Right atrium auricular region (tissue), 2 donors: ENCODE data around the gene SLC24A1. TPM values are rescaled to one million over a fixed set of nuclear protein-coding genes. Genes with fewer than 3 reads are reported as not detected.

ENCODE experiments used
- DNase-seq: peaks from one replicate; pipeline ENCODE4 v3.0.0-alpha.2; 2019; ENCODE audit warnings: low spot score
- H3K27ac ChIP-seq, 2 donors: fragments of 200-600 bp; sonication (generic); 1 replicate in 1 of 2; 2 replicates in 1 of 2; pipeline ENCODE4 v1.5.1; 2016 to 2019
- H3K27me3 ChIP-seq, 2 donors: fragments of 200-600 bp; sonication (generic); one replicate each; pipeline versions ENCODE4 v1.5.1 to v1.6.0; 2017 to 2019
- H3K36me3 ChIP-seq: fragments of 200-600 bp; sonication (generic); one replicate; pipeline ENCODE4 v1.5.1; 2016
- H3K4me1 ChIP-seq, 2 donors: fragments of 200-600 bp; sonication (generic); one replicate each; pipeline versions ENCODE4 v1.5.1 to v1.6.0; 2017 to 2019
- H3K4me3 ChIP-seq, 2 donors: fragments of 200-600 bp; sonication (generic); 1 replicate in 1 of 2; 2 replicates in 1 of 2; pipeline ENCODE4 v1.5.1; 2017 to 2019; ENCODE audit warnings: mild to moderate bottlenecking in 1 of 2, moderate library complexity in 1 of 2
- H3K9me3 ChIP-seq, 2 donors: fragments of 200-600 bp; sonication (generic); one replicate each; pipeline ENCODE4 v1.5.1; 2019
- CTCF ChIP-seq, 2 donors: fragments of 200-600 bp; sonication (generic); IDR thresholded peaks; one replicate each; pipeline ENCODE4 v1.5.1; 2019; ENCODE audit warnings: antibody characterized with exemption in 2 of 2
- total RNA-seq, 2 donors: library from RNA; depleted of rRNA; stranded (reverse); fragments of >200 nt; gene quantifications; one replicate each; pipeline ENCODE4 v1.1.0, GENCODE V29; 2016

SLC24A1 gene
- total RNA-seq, 2 donors from 2014 or later: 1.9 to 2.8 TPM

- no peaks in the 10 kb centered on the region for H3K4me1 ChIP-seq
- no peaks in the 10 kb centered on the region for H3K36me3 ChIP-seq
- no peaks in the 10 kb centered on the region for H3K9me3 ChIP-seq
- H3K4me3 ChIP-seq: no peak overlapping the region
- DNase-seq: no peak
- no peaks in the 10 kb centered on the region for H3K27me3 ChIP-seq
- no peak for TF ChIP-seq CTCF (IDR thresholded peaks at IDR 0.05)
- H3K27ac ChIP-seq: no peak overlapping the region
Observed at GRCh38 chr15:65682404-65682911, 60.7 kb downstream of the SLC24A1 start.

- no peak overlapping the region for H3K27ac ChIP-seq
- no peaks in the 10 kb centered on the region for H3K9me3 ChIP-seq
- no peaks in the 10 kb centered on the region for H3K4me1 ChIP-seq
- H3K36me3 ChIP-seq: peaks cover 17% of the 10 kb centered on the region
- DNase-seq: no peak
- no peak overlapping the region for H3K4me3 ChIP-seq
- TF ChIP-seq CTCF (IDR thresholded peaks at IDR 0.05): no peak
- H3K27me3 ChIP-seq: no peaks in the 10 kb centered on the region
Observed at GRCh38 chr15:65688462-65688861, 66.7 kb downstream of the SLC24A1 start.

- peaks cover 17% of the 10 kb centered on the region for H3K36me3 ChIP-seq
- H3K9me3 ChIP-seq: no peaks in the 10 kb centered on the region
- no peak overlapping the region for H3K4me3 ChIP-seq
- DNase-seq: no peak
- no peaks in the 10 kb centered on the region for H3K27me3 ChIP-seq
- no peaks in the 10 kb centered on the region for H3K4me1 ChIP-seq
- TF ChIP-seq CTCF (IDR thresholded peaks at IDR 0.05): no peak
- no peak overlapping the region for H3K27ac ChIP-seq
Observed at GRCh38 chr15:65690173-65690572, 68.4 kb downstream of the SLC24A1 start.

GRCh38 chr15:65690778-65691177 is 69.0 kb downstream of the SLC24A1 start:
- no peaks in the 10 kb centered on the region for H3K27me3 ChIP-seq
- H3K9me3 ChIP-seq: no peaks in the 10 kb centered on the region
- TF ChIP-seq CTCF (IDR thresholded peaks at IDR 0.05): no peak
- H3K27ac ChIP-seq: no peak overlapping the region
- no peaks in the 10 kb centered on the region for H3K4me1 ChIP-seq
- peaks cover 19% of the 10 kb centered on the region for H3K36me3 ChIP-seq
- no peak for DNase-seq
- H3K4me3 ChIP-seq: no peak overlapping the region

GRCh38 chr15:65695081-65695480 is 73.3 kb downstream of the SLC24A1 start:
- no peak for DNase-seq
- Histone ChIP-seq H3K9me3 (no peaks in the 10 kb centered on the region), H3K36me3 (peaks cover 26% of the 10 kb centered on the region), H3K4me3 (no peak overlapping the region), H3K27ac (no peak overlapping the region), H3K4me1 (no peaks in the 10 kb centered on the region), H3K27me3 (no peaks in the 10 kb centered on the region)
- no peak for TF ChIP-seq CTCF (IDR thresholded peaks at IDR 0.05)

Other genes starting within 250 kb of the SLC24A1 start
- not detected for gene IGDCC3, start 243.9 kb upstream of the SLC24A1 start, total RNA-seq
- gene IGDCC4, start 199.0 kb upstream of the SLC24A1 start, total RNA-seq: 1 to 10 TPM in 1 of 2 donors, under 1 TPM in 1; 0.86 to 2.3 TPM
- 10 to 100 TPM; 22.2 to 28.8 TPM for gene DPP8, start 104.2 kb upstream of the SLC24A1 start, total RNA-seq
- gene HACD3, start 91.5 kb upstream of the SLC24A1 start, total RNA-seq: 10 to 100 TPM; 15.3 to 20.5 TPM
- gene INTS14, start 10.8 kb upstream of the SLC24A1 start, total RNA-seq: 10 to 100 TPM; 15.3 to 19.7 TPM
- 10 to 100 TPM; 15.2 to 19.4 TPM for gene DENND4A, start 170.4 kb downstream of the SLC24A1 start, total RNA-seq
- 100 to 1,000 TPM; 122 to 183 TPM for gene RAB11A, start 247.6 kb downstream of the SLC24A1 start, total RNA-seq